ENCODE measurements around the gene MOB3A.
"Not testable (repeated sequence)": the region's sequence is repeated elsewhere in the genome, so short reads cannot be mapped to it uniquely, and the experiment has no call there.

- TF ChIP-seq, protein P1, sequence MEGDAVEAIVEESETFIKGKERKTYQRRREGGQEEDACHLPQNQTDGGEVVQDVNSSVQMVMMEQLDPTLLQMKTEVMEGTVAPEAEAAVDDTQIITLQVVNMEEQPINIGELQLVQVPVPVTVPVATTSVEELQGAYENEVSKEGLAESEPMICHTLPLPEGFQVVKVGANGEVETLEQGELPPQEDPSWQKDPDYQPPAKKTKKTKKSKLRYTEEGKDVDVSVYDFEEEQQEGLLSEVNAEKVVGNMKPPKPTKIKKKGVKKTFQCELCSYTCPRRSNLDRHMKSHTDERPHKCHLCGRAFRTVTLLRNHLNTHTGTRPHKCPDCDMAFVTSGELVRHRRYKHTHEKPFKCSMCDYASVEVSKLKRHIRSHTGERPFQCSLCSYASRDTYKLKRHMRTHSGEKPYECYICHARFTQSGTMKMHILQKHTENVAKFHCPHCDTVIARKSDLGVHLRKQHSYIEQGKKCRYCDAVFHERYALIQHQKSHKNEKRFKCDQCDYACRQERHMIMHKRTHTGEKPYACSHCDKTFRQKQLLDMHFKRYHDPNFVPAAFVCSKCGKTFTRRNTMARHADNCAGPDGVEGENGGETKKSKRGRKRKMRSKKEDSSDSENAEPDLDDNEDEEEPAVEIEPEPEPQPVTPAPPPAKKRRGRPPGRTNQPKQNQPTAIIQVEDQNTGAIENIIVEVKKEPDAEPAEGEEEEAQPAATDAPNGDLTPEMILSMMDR (IDR thresholded peaks at IDR 0.05) = not testable (repeated sequence)
- TF ChIP-seq POLR2A (IDR thresholded peaks at IDR 0.05) = not testable (repeated sequence)
These were observed 9.2 kb downstream of the MOB3A start for GRCh38 chr19:2086695-2087620.

Measured in transverse colon (tissue), 3 donors.